ENCODE results near the gene PIK3R3. TPM values are rescaled to one million over a fixed set of nuclear protein-coding genes. Genes with fewer than 3 reads are reported as not detected.

Gene PIK3R3
- total RNA-seq, 2 donors from 2014 or later = 8.2 TPM

DNA sequence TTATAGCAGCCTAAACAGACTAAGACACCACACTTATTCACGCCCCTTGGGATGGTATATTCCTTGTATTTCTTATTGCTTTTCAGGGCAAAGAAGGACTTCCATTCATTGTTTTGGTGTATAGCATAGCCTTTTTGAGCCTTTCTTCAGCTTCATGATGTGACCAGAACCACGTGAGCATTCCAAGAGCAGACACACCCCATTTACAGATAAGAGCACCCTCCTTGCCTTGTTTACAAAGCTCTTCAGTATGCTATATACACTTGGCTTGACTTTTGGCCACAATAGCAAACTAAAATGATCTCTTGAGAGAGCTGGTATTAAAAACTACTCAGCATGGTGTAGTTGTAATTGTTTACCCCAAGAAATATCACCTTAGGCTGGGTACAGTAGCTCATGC lies 78.7 kb downstream of the PIK3R3 start:
- Histone ChIP-seq H3K4me3 (no peak overlapping the region), H3K9ac (ENCODE audit: low read depth in 2 of 2, low read length in 2 of 2) (no peak overlapping the region), H3K27ac (no peak overlapping the region), H3K9me3 (no peaks in the 10 kb centered on the region), H3K36me3 (no peaks in the 10 kb centered on the region), H3K27me3 (no peaks in the 10 kb centered on the region), H3K4me1 (no peaks in the 10 kb centered on the region)
- intact Hi-C loops (cut with DNase I) = no loop called here
- DNase-seq = no peak
- TF ChIP-seq, protein P1, sequence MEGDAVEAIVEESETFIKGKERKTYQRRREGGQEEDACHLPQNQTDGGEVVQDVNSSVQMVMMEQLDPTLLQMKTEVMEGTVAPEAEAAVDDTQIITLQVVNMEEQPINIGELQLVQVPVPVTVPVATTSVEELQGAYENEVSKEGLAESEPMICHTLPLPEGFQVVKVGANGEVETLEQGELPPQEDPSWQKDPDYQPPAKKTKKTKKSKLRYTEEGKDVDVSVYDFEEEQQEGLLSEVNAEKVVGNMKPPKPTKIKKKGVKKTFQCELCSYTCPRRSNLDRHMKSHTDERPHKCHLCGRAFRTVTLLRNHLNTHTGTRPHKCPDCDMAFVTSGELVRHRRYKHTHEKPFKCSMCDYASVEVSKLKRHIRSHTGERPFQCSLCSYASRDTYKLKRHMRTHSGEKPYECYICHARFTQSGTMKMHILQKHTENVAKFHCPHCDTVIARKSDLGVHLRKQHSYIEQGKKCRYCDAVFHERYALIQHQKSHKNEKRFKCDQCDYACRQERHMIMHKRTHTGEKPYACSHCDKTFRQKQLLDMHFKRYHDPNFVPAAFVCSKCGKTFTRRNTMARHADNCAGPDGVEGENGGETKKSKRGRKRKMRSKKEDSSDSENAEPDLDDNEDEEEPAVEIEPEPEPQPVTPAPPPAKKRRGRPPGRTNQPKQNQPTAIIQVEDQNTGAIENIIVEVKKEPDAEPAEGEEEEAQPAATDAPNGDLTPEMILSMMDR (IDR thresholded peaks at IDR 0.05) = no peak

- peaks cover 4% of the 10 kb centered on the region for H3K4me1 ChIP-seq
- intact Hi-C loops (cut with DNase I) = no loop called here
- H3K9ac ChIP-seq (ENCODE audit: low read depth in 2 of 2, low read length in 2 of 2) = no peak overlapping the region
- no peak overlapping the region for H3K4me3 ChIP-seq
- H3K27me3 ChIP-seq = no peaks in the 10 kb centered on the region
- no peaks in the 10 kb centered on the region for H3K36me3 ChIP-seq
- TF ChIP-seq, protein P1 (IDR thresholded peaks at IDR 0.05) = no peak
- H3K9me3 ChIP-seq = no peaks in the 10 kb centered on the region
- no peak for DNase-seq
- H3K27ac ChIP-seq = no peak overlapping the region
Measured at GRCh38 chr1:46044116-46044515, 88.3 kb downstream of the PIK3R3 start.

DNA sequence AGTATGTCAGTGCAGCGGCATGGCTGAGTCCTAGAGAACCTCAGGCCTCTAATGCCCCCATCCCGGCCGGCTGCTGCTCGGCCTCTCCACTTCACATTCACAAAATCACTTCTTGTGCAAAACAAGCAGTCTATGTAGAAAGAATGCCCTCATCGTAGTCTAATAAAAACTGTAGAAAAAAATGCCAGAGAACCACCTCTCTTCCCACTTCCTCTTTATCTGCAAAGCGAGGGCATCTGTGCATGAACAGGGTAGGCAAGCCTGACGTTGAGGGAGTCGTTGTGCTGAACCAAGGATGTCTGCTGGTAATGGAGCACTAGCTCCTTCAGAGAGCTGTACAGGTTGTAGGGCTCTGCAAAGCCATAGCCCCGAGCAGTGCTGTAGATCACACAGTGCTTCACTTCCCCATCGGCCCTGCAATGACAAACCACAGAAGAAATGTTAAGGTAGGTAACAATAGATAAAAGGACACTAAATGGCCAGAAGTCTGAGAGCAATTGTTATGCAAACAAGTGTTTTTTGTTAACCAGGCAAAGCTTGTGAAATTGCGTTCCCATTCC lies 88.9 kb downstream of the PIK3R3 start:
- DNase-seq = no peak
- no peaks in the 10 kb centered on the region for H3K36me3 ChIP-seq
- H3K27ac ChIP-seq = no peak overlapping the region
- H3K27me3 ChIP-seq = no peaks in the 10 kb centered on the region
- no peak overlapping the region for H3K9ac ChIP-seq (ENCODE audit: low read depth in 2 of 2, low read length in 2 of 2)
- peaks cover 4% of the 10 kb centered on the region for H3K4me1 ChIP-seq
- H3K4me3 ChIP-seq = no peak overlapping the region
- intact Hi-C loops (cut with DNase I) = no loop called here
- H3K9me3 ChIP-seq = no peaks in the 10 kb centered on the region
- TF ChIP-seq, protein P1 (IDR thresholded peaks at IDR 0.05) = no peak

DNA sequence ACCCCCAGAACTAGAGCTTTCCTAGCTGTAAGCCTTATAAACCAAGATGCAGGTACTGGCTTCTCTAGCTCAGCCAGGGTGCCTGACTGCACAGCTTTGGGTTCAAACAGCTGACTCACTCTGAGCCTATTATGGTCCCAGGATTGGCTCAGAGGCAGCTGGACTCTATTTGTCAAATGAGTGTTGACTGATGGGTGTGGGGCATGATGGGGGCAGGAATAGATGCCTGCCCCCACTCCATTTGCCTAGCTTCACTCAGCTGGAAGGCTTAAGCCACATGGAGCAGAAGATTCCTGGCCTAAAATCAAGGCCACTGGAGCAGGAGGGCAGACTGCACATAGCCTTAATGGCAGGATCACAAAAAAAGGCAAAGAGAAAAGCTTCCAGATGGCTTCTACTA lies 90.5 kb downstream of the PIK3R3 start:
- intact Hi-C loops (cut with DNase I) = no loop called here
- Histone ChIP-seq H3K9ac (ENCODE audit: low read depth in 2 of 2, low read length in 2 of 2) (no peak overlapping the region), H3K27me3 (no peaks in the 10 kb centered on the region), H3K27ac (no peak overlapping the region), H3K36me3 (no peaks in the 10 kb centered on the region), H3K4me3 (no peak overlapping the region), H3K4me1 (peaks cover 4% of the 10 kb centered on the region), H3K9me3 (no peaks in the 10 kb centered on the region)
- DNase-seq = no peak
- TF ChIP-seq, protein P1 (IDR thresholded peaks at IDR 0.05) = no peak

GRCh38 chr1:46041551-46041950 lies 90.9 kb downstream of the PIK3R3 start:
- Histone ChIP-seq H3K9me3 (no peaks in the 10 kb centered on the region), H3K27ac (no peak overlapping the region), H3K4me3 (no peak overlapping the region), H3K4me1 (peaks cover 4% of the 10 kb centered on the region), H3K36me3 (no peaks in the 10 kb centered on the region), H3K27me3 (no peaks in the 10 kb centered on the region), H3K9ac (ENCODE audit: low read depth in 2 of 2, low read length in 2 of 2) (no peak overlapping the region)
- no peak for DNase-seq
- intact Hi-C loops (cut with DNase I) = no loop called here
- TF ChIP-seq, protein P1 (IDR thresholded peaks at IDR 0.05) = no peak

All from colonic mucosa (tissue), 4 donors.